Endothelial cell of umbilical vein (primary cell): ENCODE measurements around the gene NBL1.

ENCODE experiments used
- CTCF ChIP-seq, 2 donors: IDR thresholded peaks; 1 replicate in 1 of 2; 2 replicates in 1 of 2; pipeline ENCODE4 v1.5.1; 2011; ENCODE audit warnings: low read length in 2 of 2, mild to moderate bottlenecking in 2 of 2, moderate library complexity in 2 of 2, control low read depth in 1 of 2, inconsistent platforms in 1 of 2, low read depth in 1 of 2; ENCODE audit not compliant: insufficient read depth in 1 of 2; ENCODE audit errors: extremely low read depth in 1 of 2
- EZH2 ChIP-seq: IDR thresholded peaks from 2 replicates; pipeline ENCODE4 v1.6.1; 2012; ENCODE audit warnings: borderline replicate concordance, low read depth, mild to moderate bottlenecking, moderate library complexity, low read length, inconsistent platforms; ENCODE audit not compliant: severe bottlenecking
- FOS ChIP-seq: IDR thresholded peaks from 2 replicates; pipeline ENCODE4 v1.6.1; 2011; ENCODE audit warnings: mild to moderate bottlenecking, low read length, moderate library complexity, borderline replicate concordance; ENCODE audit not compliant: insufficient read depth
- JUN ChIP-seq: IDR thresholded peaks from 2 replicates; pipeline ENCODE4 v1.6.1; 2011; ENCODE audit warnings: borderline replicate concordance, low read depth; ENCODE audit not compliant: insufficient read length, insufficient read depth
- MYC ChIP-seq: IDR thresholded peaks from one replicate; pipeline ENCODE4 v1.6.1; 2011; ENCODE audit warnings: mild to moderate bottlenecking, low read depth, low read length
- POLR2A ChIP-seq: IDR thresholded peaks from 2 replicates; pipeline ENCODE4 v1.6.1; 2012; ENCODE audit warnings: low read depth, mild to moderate bottlenecking, control low read depth, low read length
- POLR2AphosphoS5 ChIP-seq: IDR thresholded peaks from 2 replicates; pipeline ENCODE4 v1.6.1; 2012; ENCODE audit warnings: low read depth, mild to moderate bottlenecking, control low read depth, low read length, moderate library complexity; ENCODE audit not compliant: insufficient read depth

GRCh38 chr1:19688041-19688842 is 44.1 kb downstream of the NBL1 start:
- TF ChIP-seq CTCF (IDR thresholded peaks at IDR 0.05; ENCODE audit: extremely low read depth in 1 of 2, insufficient read depth in 1 of 2, low read depth in 1 of 2, low read length in 2 of 2) (no peak), POLR2A (no peak), EZH2 (no peak), POLR2AphosphoS5 (no peak), JUN (no peak), FOS (no peak), MYC (no peak)
